ENCODE data around the gene GPR171.

- no peak for TF ChIP-seq KAT7 (CRISPR knock-in tag; IDR thresholded peaks at IDR 0.05; ENCODE audit: borderline replicate concordance)
- TF ChIP-seq, protein P1, sequence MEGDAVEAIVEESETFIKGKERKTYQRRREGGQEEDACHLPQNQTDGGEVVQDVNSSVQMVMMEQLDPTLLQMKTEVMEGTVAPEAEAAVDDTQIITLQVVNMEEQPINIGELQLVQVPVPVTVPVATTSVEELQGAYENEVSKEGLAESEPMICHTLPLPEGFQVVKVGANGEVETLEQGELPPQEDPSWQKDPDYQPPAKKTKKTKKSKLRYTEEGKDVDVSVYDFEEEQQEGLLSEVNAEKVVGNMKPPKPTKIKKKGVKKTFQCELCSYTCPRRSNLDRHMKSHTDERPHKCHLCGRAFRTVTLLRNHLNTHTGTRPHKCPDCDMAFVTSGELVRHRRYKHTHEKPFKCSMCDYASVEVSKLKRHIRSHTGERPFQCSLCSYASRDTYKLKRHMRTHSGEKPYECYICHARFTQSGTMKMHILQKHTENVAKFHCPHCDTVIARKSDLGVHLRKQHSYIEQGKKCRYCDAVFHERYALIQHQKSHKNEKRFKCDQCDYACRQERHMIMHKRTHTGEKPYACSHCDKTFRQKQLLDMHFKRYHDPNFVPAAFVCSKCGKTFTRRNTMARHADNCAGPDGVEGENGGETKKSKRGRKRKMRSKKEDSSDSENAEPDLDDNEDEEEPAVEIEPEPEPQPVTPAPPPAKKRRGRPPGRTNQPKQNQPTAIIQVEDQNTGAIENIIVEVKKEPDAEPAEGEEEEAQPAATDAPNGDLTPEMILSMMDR (IDR thresholded peaks at IDR 0.05), result no peak
- no peak for TF ChIP-seq NR2C2 (CRISPR knock-in tag; IDR thresholded peaks at IDR 0.05)
- TF ChIP-seq, protein P2, sequence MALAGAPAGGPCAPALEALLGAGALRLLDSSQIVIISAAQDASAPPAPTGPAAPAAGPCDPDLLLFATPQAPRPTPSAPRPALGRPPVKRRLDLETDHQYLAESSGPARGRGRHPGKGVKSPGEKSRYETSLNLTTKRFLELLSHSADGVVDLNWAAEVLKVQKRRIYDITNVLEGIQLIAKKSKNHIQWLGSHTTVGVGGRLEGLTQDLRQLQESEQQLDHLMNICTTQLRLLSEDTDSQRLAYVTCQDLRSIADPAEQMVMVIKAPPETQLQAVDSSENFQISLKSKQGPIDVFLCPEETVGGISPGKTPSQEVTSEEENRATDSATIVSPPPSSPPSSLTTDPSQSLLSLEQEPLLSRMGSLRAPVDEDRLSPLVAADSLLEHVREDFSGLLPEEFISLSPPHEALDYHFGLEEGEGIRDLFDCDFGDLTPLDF (CRISPR knock-in tag; IDR thresholded peaks at IDR 0.05), result no peak
- TF ChIP-seq, protein P3, sequence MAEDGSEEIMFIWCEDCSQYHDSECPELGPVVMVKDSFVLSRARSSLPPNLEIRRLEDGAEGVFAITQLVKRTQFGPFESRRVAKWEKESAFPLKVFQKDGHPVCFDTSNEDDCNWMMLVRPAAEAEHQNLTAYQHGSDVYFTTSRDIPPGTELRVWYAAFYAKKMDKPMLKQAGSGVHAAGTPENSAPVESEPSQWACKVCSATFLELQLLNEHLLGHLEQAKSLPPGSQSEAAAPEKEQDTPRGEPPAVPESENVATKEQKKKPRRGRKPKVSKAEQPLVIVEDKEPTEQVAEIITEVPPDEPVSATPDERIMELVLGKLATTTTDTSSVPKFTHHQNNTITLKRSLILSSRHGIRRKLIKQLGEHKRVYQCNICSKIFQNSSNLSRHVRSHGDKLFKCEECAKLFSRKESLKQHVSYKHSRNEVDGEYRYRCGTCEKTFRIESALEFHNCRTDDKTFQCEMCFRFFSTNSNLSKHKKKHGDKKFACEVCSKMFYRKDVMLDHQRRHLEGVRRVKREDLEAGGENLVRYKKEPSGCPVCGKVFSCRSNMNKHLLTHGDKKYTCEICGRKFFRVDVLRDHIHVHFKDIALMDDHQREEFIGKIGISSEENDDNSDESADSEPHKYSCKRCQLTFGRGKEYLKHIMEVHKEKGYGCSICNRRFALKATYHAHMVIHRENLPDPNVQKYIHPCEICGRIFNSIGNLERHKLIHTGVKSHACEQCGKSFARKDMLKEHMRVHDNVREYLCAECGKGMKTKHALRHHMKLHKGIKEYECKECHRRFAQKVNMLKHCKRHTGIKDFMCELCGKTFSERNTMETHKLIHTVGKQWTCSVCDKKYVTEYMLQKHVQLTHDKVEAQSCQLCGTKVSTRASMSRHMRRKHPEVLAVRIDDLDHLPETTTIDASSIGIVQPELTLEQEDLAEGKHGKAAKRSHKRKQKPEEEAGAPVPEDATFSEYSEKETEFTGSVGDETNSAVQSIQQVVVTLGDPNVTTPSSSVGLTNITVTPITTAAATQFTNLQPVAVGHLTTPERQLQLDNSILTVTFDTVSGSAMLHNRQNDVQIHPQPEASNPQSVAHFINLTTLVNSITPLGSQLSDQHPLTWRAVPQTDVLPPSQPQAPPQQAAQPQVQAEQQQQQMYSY (CRISPR knock-in tag; IDR thresholded peaks at IDR 0.05), result no peak
- TF ChIP-seq MAX (CRISPR knock-in tag; IDR thresholded peaks at IDR 0.05), result no peak
- no peak for TF ChIP-seq ZMAT4 (CRISPR knock-in tag; IDR thresholded peaks at IDR 0.05)
- no peak for TF ChIP-seq TEAD1 (CRISPR knock-in tag; IDR thresholded peaks at IDR 0.05)
- TF ChIP-seq ESRRA (CRISPR knock-in tag; IDR thresholded peaks at IDR 0.05; ENCODE audit: borderline replicate concordance), result no peak
- no peak for TF ChIP-seq ELF4 (CRISPR knock-in tag; IDR thresholded peaks at IDR 0.05; ENCODE audit: low read depth)
These were observed 13.9 kb upstream of the GPR171 start for GRCh38 chr3:151216641-151217607.
